DND-41 (cell line): ENCODE measurements around the gene DNAH11.

Experiments
- ATAC-seq: fragments of 200-7000 bp; cut with Tn5 transposase; 3 replicates; pipeline ENCODE4 v1.9.1; 2021; ENCODE audit warnings: low read depth; ENCODE audit not compliant: insufficient read depth
- DNase-seq: peaks from one replicate; pipeline ENCODE4 v3.0.0-alpha.2; 2020
- H2AFZ ChIP-seq: 2 replicates; pipeline ENCODE4 v1.6.0; 2012; ENCODE audit warnings: low read depth, low read length
- H3K27ac ChIP-seq: 2 replicates; pipeline ENCODE4 v1.5.1; 2012; ENCODE audit warnings: low read length, inconsistent platforms
- H3K27me3 ChIP-seq: fragments of 200-600 bp; sonication (generic); 2 replicates; pipeline ENCODE4 v1.6.0; 2012; ENCODE audit warnings: low read length, mild to moderate bottlenecking, inconsistent platforms; ENCODE audit not compliant: insufficient read depth, poor library complexity
- H3K36me3 ChIP-seq: 2 replicates; pipeline ENCODE4 v1.5.1; 2012; ENCODE audit warnings: low read length, inconsistent platforms; ENCODE audit not compliant: insufficient read depth
- H3K4me1 ChIP-seq: 2 replicates; pipeline ENCODE4 v1.5.1; 2012; ENCODE audit warnings: mild to moderate bottlenecking, low read length; ENCODE audit not compliant: insufficient read depth
- H3K4me2 ChIP-seq: 2 replicates; pipeline ENCODE4 v1.6.0; 2012; ENCODE audit warnings: mild to moderate bottlenecking, moderate library complexity, low read length, inconsistent platforms; ENCODE audit not compliant: insufficient read depth
- H3K4me3 ChIP-seq, 2 experiments: fragments of 200-600 bp in 1 of 2; shearing (Covaris generic) in 1 of 2; 2 replicates each; pipeline ENCODE4 v1.5.1; 2012 to 2016; ENCODE audit warnings: inconsistent platforms in 2 of 2, low read length in 2 of 2, mild to moderate bottlenecking in 2 of 2, low read depth in 1 of 2, moderate library complexity in 1 of 2
- H3K79me2 ChIP-seq: 2 replicates; pipeline ENCODE4 v1.6.0; 2012; ENCODE audit warnings: low read length, inconsistent platforms; ENCODE audit not compliant: insufficient read depth
- H3K9ac ChIP-seq: 2 replicates; pipeline ENCODE4 v1.6.0; 2012; ENCODE audit warnings: low read depth, mild to moderate bottlenecking, inconsistent platforms, low read length, moderate library complexity
- H3K9me3 ChIP-seq: 2 replicates; pipeline ENCODE4 v1.5.1; 2012; ENCODE audit warnings: low read length, moderate library complexity, mild to moderate bottlenecking, inconsistent platforms; ENCODE audit not compliant: insufficient read depth, severe bottlenecking
- H4K20me1 ChIP-seq: 2 replicates; pipeline ENCODE4 v1.6.0; 2012; ENCODE audit warnings: low read length; ENCODE audit not compliant: insufficient read depth
- CTCF ChIP-seq: IDR thresholded peaks from 2 replicates; pipeline ENCODE4 v1.5.1; 2012; ENCODE audit warnings: borderline replicate concordance, low read length, moderate library complexity, mild to moderate bottlenecking; ENCODE audit not compliant: poor library complexity, severe bottlenecking; ENCODE audit errors: extremely low read depth
- EZH2 ChIP-seq: IDR thresholded peaks from 3 replicates; pipeline ENCODE4 v1.6.1; 2012; ENCODE audit warnings: borderline replicate concordance, low read depth, mild to moderate bottlenecking, moderate library complexity, low read length, inconsistent platforms; ENCODE audit not compliant: severe bottlenecking

Gene DNAH11

GRCh38 chr7:21916629-21917028 lies 373.8 kb downstream of the DNAH11 start:
- Histone ChIP-seq H4K20me1 (no peaks in the 10 kb centered on the region), H3K27ac (no peak overlapping the region), H3K27me3 (peaks cover 14% of the 10 kb centered on the region), H3K9ac (no peak overlapping the region), H3K4me3 (no peak overlapping the region), H3K9me3 (no peaks in the 10 kb centered on the region), H2AFZ (no peak overlapping the region), H3K36me3 (no peaks in the 10 kb centered on the region), H3K79me2 (no peaks in the 10 kb centered on the region), H3K4me1 (no peaks in the 10 kb centered on the region), H3K4me2 (no peak overlapping the region)
- ATAC-seq (no peak), DNase-seq (no peak)
- no peak for TF ChIP-seq CTCF
- no peak for TF ChIP-seq EZH2

GRCh38 chr7:21918216-21918615 lies 375.4 kb downstream of the DNAH11 start:
- Histone ChIP-seq H4K20me1 (no peaks in the 10 kb centered on the region), H3K4me1 (no peaks in the 10 kb centered on the region), H3K27ac (no peak overlapping the region), H3K4me2 (no peak overlapping the region), H3K36me3 (no peaks in the 10 kb centered on the region), H3K9me3 (no peaks in the 10 kb centered on the region), H3K4me3 (no peak overlapping the region), H3K27me3 (peaks cover 18% of the 10 kb centered on the region), H3K79me2 (no peaks in the 10 kb centered on the region), H3K9ac (no peak overlapping the region), H2AFZ (no peak overlapping the region)
- DNase-seq (no peak), ATAC-seq (no peak)
- TF ChIP-seq EZH2, result no peak
- no peak for TF ChIP-seq CTCF

- DNase-seq (no peak), ATAC-seq (no peak)
- TF ChIP-seq EZH2, result no peak
- TF ChIP-seq CTCF, result no peak
- Histone ChIP-seq H3K27ac (no peak overlapping the region), H3K9ac (no peak overlapping the region), H3K9me3 (no peaks in the 10 kb centered on the region), H3K27me3 (peaks cover 18% of the 10 kb centered on the region), H3K4me2 (no peak overlapping the region), H3K36me3 (no peaks in the 10 kb centered on the region), H3K79me2 (no peaks in the 10 kb centered on the region), H3K4me1 (no peaks in the 10 kb centered on the region), H3K4me3 (no peak overlapping the region), H4K20me1 (no peaks in the 10 kb centered on the region), H2AFZ (no peak overlapping the region)
These were observed 378.1 kb downstream of the DNAH11 start for GRCh38 chr7:21920936-21921335.

- ATAC-seq, result no peak
- Histone ChIP-seq H3K27me3 (peaks cover 15% of the 10 kb centered on the region), H3K27ac (no peak overlapping the region), H3K9me3 (no peaks in the 10 kb centered on the region), H3K9ac (no peak overlapping the region), H3K4me1 (no peaks in the 10 kb centered on the region), H3K79me2 (no peaks in the 10 kb centered on the region), H4K20me1 (no peaks in the 10 kb centered on the region), H3K4me2 (no peak overlapping the region), H2AFZ (no peak overlapping the region), H3K36me3 (no peaks in the 10 kb centered on the region), H3K4me3 (no peak overlapping the region)
- DNase-seq, result no peak
- TF ChIP-seq CTCF, result no peak
- TF ChIP-seq EZH2, result no peak
These were observed 379.8 kb downstream of the DNAH11 start for GRCh38 chr7:21922605-21923004.
